HepG2 (cell line): ENCODE results near the gene GPLD1. TPM values are rescaled to one million over a fixed set of nuclear protein-coding genes. Genes with fewer than 3 reads are reported as not detected.
A peak's percentile ranks its signal among the peaks of the same experiment; 100 is the strongest.

Experiments
- CHCHD3 ChIP-seq: sonication (generic); formaldehyde crosslinking; IDR thresholded peaks from 2 replicates; pipeline ENCODE4 v1.8.0; 2022; ENCODE audit warnings: mild to moderate bottlenecking, missing genetic modification reagents, moderate library complexity
- EED ChIP-seq: sonication (generic); formaldehyde crosslinking; IDR thresholded peaks from 2 replicates; pipeline ENCODE4 v1.5.0; 2020; ENCODE audit warnings: mild to moderate bottlenecking, missing genetic modification reagents
- ETV5 ChIP-seq: IDR thresholded peaks from 2 replicates; pipeline ENCODE4 v1.6.1; 2018; ENCODE audit warnings: missing biosample characterization, missing genetic modification reagents, inconsistent platforms, borderline replicate concordance
- IKZF4 ChIP-seq: sonication (generic); formaldehyde crosslinking; IDR thresholded peaks from 2 replicates; pipeline ENCODE4 v1.5.1; 2020; ENCODE audit warnings: borderline replicate concordance, mild to moderate bottlenecking, low read depth, missing genetic modification reagents; ENCODE audit errors: not compliant biosample characterization
- JARID2 ChIP-seq: sonication (generic); formaldehyde crosslinking; IDR thresholded peaks from 2 replicates; pipeline ENCODE4 v1.8.1; 2023; ENCODE audit warnings: missing genetic modification reagents, inconsistent platforms; ENCODE audit not compliant: insufficient replicate concordance
- KAT7 ChIP-seq: IDR thresholded peaks from 2 replicates; pipeline ENCODE4 v1.6.1; 2018; ENCODE audit warnings: borderline replicate concordance, missing compliant biosample characterization
- KDM4B ChIP-seq: sonication (generic); formaldehyde crosslinking; IDR thresholded peaks from 2 replicates; pipeline ENCODE4 v1.4.0; 2020; ENCODE audit warnings: missing genetic modification reagents
- MXD4 ChIP-seq: IDR thresholded peaks from 2 replicates; pipeline ENCODE4 v1.6.1; 2016; ENCODE audit warnings: mild to moderate bottlenecking, missing biosample characterization, missing genetic modification reagents
- NCOA1 ChIP-seq: sonication (generic); formaldehyde crosslinking; IDR thresholded peaks from 2 replicates; pipeline ENCODE4 v1.9.0; 2021; ENCODE audit warnings: missing genetic modification reagents
- NCOA5 ChIP-seq: sonication (generic); formaldehyde crosslinking; IDR thresholded peaks from 2 replicates; pipeline ENCODE4 v1.4.0; 2020; ENCODE audit warnings: missing genetic modification reagents
- NFYB ChIP-seq: sonication (generic); formaldehyde crosslinking; IDR thresholded peaks from 2 replicates; pipeline ENCODE4 v1.4.0; 2020; ENCODE audit warnings: missing genetic modification reagents
- POGZ ChIP-seq: sonication (generic); formaldehyde crosslinking; IDR thresholded peaks from 2 replicates; pipeline ENCODE4 v1.4.0; 2020; ENCODE audit warnings: mild to moderate bottlenecking, missing genetic modification reagents
- PRMT3 ChIP-seq: sonication (generic); formaldehyde crosslinking; IDR thresholded peaks from 2 replicates; pipeline ENCODE4 v1.8.1; 2022; ENCODE audit warnings: low read depth, mild to moderate bottlenecking, moderate library complexity, missing genetic modification reagents, borderline replicate concordance
- RFXANK ChIP-seq: IDR thresholded peaks from 2 replicates; pipeline ENCODE4 v1.6.1; 2016
- SALL2 ChIP-seq: sonication (generic); formaldehyde crosslinking; IDR thresholded peaks from 2 replicates; pipeline ENCODE4 v1.8.1; 2023; ENCODE audit warnings: mild to moderate bottlenecking, missing genetic modification reagents, inconsistent platforms
- SOX13 ChIP-seq, 3 experiments: fragments of 450-650 bp in 1 of 3; sonication (generic) in 1 of 3; formaldehyde crosslinking in 1 of 3; IDR thresholded peaks in 2 of 3; conservative IDR thresholded peaks in 1 of 3; 2 replicates each; pipeline versions ENCODE4 v1.5.0 to v1.6.1; 2016 to 2020; ENCODE audit warnings: antibody characterized with exemption in 1 of 3, mild to moderate bottlenecking in 1 of 3, missing compliant biosample characterization in 1 of 3, missing genetic modification reagents in 1 of 3, moderate library complexity in 1 of 3
- TSC22D2 ChIP-seq: sonication (generic); formaldehyde crosslinking; IDR thresholded peaks from 2 replicates; pipeline ENCODE4 v1.5.1; 2020; ENCODE audit warnings: missing genetic modification reagents, mild to moderate bottlenecking, borderline replicate concordance
- ZNF3 ChIP-seq: IDR thresholded peaks from 2 replicates; pipeline ENCODE4 v1.7.0; 2017; ENCODE audit warnings: inconsistent platforms
- ZNF570 ChIP-seq: sonication (generic); formaldehyde crosslinking; IDR thresholded peaks from 2 replicates; pipeline ENCODE4 v1.4.0; 2020; ENCODE audit warnings: mild to moderate bottlenecking, missing genetic modification reagents, borderline replicate concordance
- ZNF619 ChIP-seq: sonication (generic); formaldehyde crosslinking; IDR thresholded peaks from 2 replicates; pipeline ENCODE4 v1.4.0; 2020; ENCODE audit warnings: mild to moderate bottlenecking, missing genetic modification reagents
- ZNF737 ChIP-seq: sonication (generic); formaldehyde crosslinking; IDR thresholded peaks from 2 replicates; pipeline ENCODE4 v1.5.0; 2020; ENCODE audit warnings: missing genetic modification reagents, mild to moderate bottlenecking, borderline replicate concordance
- ZNF746 ChIP-seq: sonication (generic); formaldehyde crosslinking; IDR thresholded peaks from 2 replicates; pipeline ENCODE4 v1.8.0; 2022; ENCODE audit warnings: mild to moderate bottlenecking, missing genetic modification reagents
- ZNF782 ChIP-seq: sonication (generic); formaldehyde crosslinking; IDR thresholded peaks from 2 replicates; pipeline ENCODE4 v1.4.0; 2020; ENCODE audit warnings: missing genetic modification reagents, mild to moderate bottlenecking, borderline replicate concordance
- ZSCAN9 ChIP-seq: IDR thresholded peaks from 2 replicates; pipeline ENCODE4 v1.6.1; 2016; ENCODE audit warnings: borderline replicate concordance
- polyA plus RNA-seq, 8 experiments: library from polyadenylated mRNA; depleted of rRNA in 3 of 8; stranded (reverse) in 7 of 8; unstranded in 1 of 8; fragments of >200 nt; fragmentation: Illumina TruSeq in 4 of 8; extraction: Trizol in 4 of 8; gene quantifications; 2 replicates each; pipeline versions ENCODE4 v1.2.1 to v1.2.3, GENCODE V29; 2011 to 2016; ENCODE audit warnings: low read depth in 4 of 8, missing spikeins in 1 of 8, mixed read lengths in 1 of 8; ENCODE audit not compliant: insufficient read depth in 1 of 8
- total RNA-seq, 5 experiments: library from RNA; depleted of rRNA; stranded (reverse); fragments of >200 nt; fragmentation: Illumina TruSeq; extraction: Trizol; gene quantifications; 2 replicates each; pipeline ENCODE4 v1.2.3, GENCODE V29; 2016; ENCODE audit warnings: low read depth in 1 of 5
- TF ChIP-seq, protein P1 (sequence below): sonication (generic); formaldehyde crosslinking; conservative IDR thresholded peaks from 2 replicates; pipeline ENCODE4 v1.4.0; 2020; ENCODE audit warnings: missing genetic modification reagents
- TF ChIP-seq, protein P2 (sequence below): sonication (generic); formaldehyde crosslinking; IDR thresholded peaks from 2 replicates; pipeline ENCODE4 v1.5.0; 2020; ENCODE audit warnings: missing genetic modification reagents
- TF ChIP-seq, protein P3 (sequence below): sonication (generic); formaldehyde crosslinking; IDR thresholded peaks from 2 replicates; pipeline ENCODE4 v1.5.1; 2020; ENCODE audit warnings: mild to moderate bottlenecking, missing genetic modification reagents, moderate library complexity

GPLD1 gene
- total and polyA plus RNA-seq, 2 of the 13 experiments (the other 11 are each of a cell fraction or from before 2014, with no cell fraction given) = 6.2 to 7.6 TPM

DNA sequence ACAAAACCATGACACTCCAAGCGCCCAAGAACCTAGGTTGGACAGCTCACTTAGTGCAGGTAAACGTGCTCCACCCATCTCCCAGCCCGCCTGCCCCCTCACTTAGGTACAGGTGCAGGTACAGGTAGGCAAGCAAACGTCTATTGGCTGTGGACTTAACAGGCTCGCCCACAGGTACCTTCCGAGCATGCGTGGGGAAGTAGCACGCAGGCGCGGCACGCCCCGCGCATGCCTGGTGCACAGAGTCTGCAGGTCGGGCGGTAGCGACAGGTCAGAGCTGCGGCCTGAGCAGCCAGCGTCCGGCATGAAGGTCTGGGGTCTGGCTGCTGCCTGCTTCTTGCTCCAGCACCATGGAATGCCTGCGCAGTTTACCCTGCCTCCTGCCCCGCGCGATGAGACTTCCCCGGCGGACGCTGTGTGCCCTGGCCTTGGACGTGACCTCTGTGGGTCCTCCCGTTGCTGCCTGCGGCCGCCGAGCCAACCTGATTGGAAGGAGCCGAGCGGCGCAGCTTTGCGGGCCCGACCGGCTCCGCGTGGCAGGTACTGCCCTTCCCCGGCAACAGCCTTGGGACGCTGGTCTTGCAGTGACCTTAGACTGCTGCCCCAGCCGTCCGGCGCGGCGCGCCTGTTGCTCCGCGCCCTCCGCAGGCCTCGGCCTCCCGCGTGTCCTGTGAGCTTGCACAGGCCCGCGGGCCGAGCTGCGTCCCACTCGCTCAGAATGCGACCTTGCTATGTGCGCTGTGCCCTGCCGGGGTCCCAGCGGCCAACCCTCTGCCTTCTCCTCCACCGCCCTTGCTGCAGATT lies 86.5 kb downstream of the GPLD1 start, which contains the start of gene MRS2 (continued):
- TF ChIP-seq ZNF570 (CRISPR knock-in tag) (peak; percentile 89; the same call in 1 of the 2 replicates), ZNF3 (no peak), IKZF4 (CRISPR knock-in tag) (peak; percentile 70), JARID2 (no peak), ETV5 (CRISPR knock-in tag) (peak; percentile 28; the same call in 1 of the 2 replicates), KAT7 (CRISPR knock-in tag) (peak; percentile 97), NCOA1 (CRISPR knock-in tag) (no peak; the same call in 1 of the 2 replicates), EED (CRISPR knock-in tag) (peak; percentile 93; the same call in 1 of the 2 replicates), RFXANK (CRISPR knock-in tag) (no peak; the same call in 1 of the 2 replicates), MXD4 (CRISPR knock-in tag) (peak; percentile 66; the same call in 1 of the 2 replicates), CHCHD3 (CRISPR knock-in tag) (peak; percentile 92), ZSCAN9 (CRISPR knock-in tag) (no peak; the same call in 1 of the 2 replicates), NCOA5 (0 out of 2 replicates have a peak, but pooled peaks have one; percentile 52), SOX13 (IDR thresholded peaks at IDR 0.05) (no peak), SOX13 (CRISPR knock-in tag; conservative IDR thresholded peaks at IDR 0.05 in 1 of 2, IDR thresholded peaks at IDR 0.05 in 1 of 2) (peak in 1 of 2 experiments; percentile 7; a peak in 1 of 4 replicates), ZNF619 (peak; percentile 95; the same call in 1 of the 2 replicates), TSC22D2 (peak; percentile 83; the same call in 1 of the 2 replicates), NFYB (CRISPR knock-in tag) (peak; percentile 72), ZNF746 (CRISPR knock-in tag) (peak; percentile 83; the same call in 1 of the 2 replicates), POGZ (CRISPR knock-in tag) (peak; percentile 95), ZNF782 (CRISPR knock-in tag) (peak; percentile 99), SALL2 (CRISPR knock-in tag) (peak; percentile 99), KDM4B (CRISPR knock-in tag) (peak; percentile 27), PRMT3 (no peak), ZNF737 (CRISPR knock-in tag) (peak; percentile 93; the same call in 1 of the 2 replicates)
- TF ChIP-seq, protein P1, sequence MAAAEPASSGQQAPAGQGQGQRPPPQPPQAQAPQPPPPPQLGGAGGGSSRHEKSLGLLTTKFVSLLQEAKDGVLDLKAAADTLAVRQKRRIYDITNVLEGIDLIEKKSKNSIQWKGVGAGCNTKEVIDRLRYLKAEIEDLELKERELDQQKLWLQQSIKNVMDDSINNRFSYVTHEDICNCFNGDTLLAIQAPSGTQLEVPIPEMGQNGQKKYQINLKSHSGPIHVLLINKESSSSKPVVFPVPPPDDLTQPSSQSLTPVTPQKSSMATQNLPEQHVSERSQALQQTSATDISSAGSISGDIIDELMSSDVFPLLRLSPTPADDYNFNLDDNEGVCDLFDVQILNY (CRISPR knock-in tag) = 0 out of 2 replicates have a peak, but pooled peaks have one; percentile 53
- TF ChIP-seq, protein P2, sequence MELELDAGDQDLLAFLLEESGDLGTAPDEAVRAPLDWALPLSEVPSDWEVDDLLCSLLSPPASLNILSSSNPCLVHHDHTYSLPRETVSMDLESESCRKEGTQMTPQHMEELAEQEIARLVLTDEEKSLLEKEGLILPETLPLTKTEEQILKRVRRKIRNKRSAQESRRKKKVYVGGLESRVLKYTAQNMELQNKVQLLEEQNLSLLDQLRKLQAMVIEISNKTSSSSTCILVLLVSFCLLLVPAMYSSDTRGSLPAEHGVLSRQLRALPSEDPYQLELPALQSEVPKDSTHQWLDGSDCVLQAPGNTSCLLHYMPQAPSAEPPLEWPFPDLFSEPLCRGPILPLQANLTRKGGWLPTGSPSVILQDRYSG (CRISPR knock-in tag) = peak; percentile 81; the same call in 1 of the 2 replicates
- TF ChIP-seq, protein P3, sequence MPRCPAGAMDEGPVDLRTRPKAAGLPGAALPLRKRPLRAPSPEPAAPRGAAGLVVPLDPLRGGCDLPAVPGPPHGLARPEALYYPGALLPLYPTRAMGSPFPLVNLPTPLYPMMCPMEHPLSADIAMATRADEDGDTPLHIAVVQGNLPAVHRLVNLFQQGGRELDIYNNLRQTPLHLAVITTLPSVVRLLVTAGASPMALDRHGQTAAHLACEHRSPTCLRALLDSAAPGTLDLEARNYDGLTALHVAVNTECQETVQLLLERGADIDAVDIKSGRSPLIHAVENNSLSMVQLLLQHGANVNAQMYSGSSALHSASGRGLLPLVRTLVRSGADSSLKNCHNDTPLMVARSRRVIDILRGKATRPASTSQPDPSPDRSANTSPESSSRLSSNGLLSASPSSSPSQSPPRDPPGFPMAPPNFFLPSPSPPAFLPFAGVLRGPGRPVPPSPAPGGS = peak; percentile 93
